GM23248 (cell line): ENCODE results near the gene MKI67.

Experiments used
- EZH2 ChIP-seq: fragments of 200-600 bp; sonication (generic); IDR thresholded peaks from 2 replicates; pipeline ENCODE4 v1.6.1; 2018; ENCODE audit warnings: antibody characterized with exemption, mild to moderate bottlenecking; ENCODE audit not compliant: insufficient read depth, poor library complexity, severe bottlenecking
- EZH2phosphoT487 ChIP-seq: fragments of 200-600 bp; sonication (generic); IDR thresholded peaks from 2 replicates; pipeline ENCODE4 v1.6.1; 2018; ENCODE audit warnings: antibody characterized with exemption, moderate library complexity, mild to moderate bottlenecking, low read depth; ENCODE audit not compliant: insufficient read depth

DNA sequence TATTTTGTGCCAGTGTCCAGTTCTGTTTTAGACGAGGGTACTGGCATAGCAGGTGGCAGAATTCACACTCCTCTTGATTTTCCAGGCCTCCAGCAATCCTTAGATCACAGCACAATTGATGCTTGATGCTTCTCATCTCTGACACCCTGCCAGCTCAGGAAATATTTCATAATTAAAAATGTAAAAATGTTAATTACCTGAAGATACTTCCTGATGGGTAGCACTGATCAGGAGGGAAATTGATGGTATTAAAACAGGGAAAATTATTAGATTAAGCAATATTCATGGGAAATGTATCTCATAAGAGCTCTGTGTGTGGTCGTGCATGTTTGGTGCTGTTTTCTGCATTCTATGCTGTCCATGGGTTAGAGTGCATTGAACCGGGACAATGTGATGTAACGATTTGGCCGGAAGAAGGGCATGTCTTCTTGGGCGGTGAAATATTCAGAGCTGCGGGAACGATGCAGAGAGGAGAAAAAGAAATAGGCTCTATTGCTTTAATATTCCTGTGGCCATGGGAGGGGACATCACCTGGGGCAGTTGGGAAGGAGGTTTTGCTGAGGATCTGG lies 43.7 kb upstream of the MKI67 start:
- TF ChIP-seq EZH2, result no peak
- no peak for TF ChIP-seq EZH2phosphoT487
